ENCODE results near the gene PPIF.
"Not testable (repeated sequence)": the region's sequence is repeated elsewhere in the genome, so short reads cannot be mapped to it uniquely, and the experiment has no call there.

Gene PPIF

GRCh38 chr10:79332610-79333315 is 14.5 kb upstream of the PPIF start:
- DNase-seq, result not testable (repeated sequence)

GRCh38 chr10:79333513-79333912 is 13.8 kb upstream of the PPIF start:
- no peak for DNase-seq

- DNase-seq, result no peak
Measured at GRCh38 chr10:79334573-79334972, 12.7 kb upstream of the PPIF start.

- DNase-seq, result no peak
Measured at GRCh38 chr10:79335094-79335469, 12.2 kb upstream of the PPIF start.

- DNase-seq, result no peak
Measured at GRCh38 chr10:79335470-79336235, 11.6 kb upstream of the PPIF start.

GRCh38 chr10:79336276-79336675 is 11.0 kb upstream of the PPIF start:
- DNase-seq, result no peak

- DNase-seq, result no peak
Measured at GRCh38 chr10:79336739-79337138, 10.5 kb upstream of the PPIF start.

GRCh38 chr10:79337783-79338469 is 9.3 kb upstream of the PPIF start:
- not testable (repeated sequence) for DNase-seq

GRCh38 chr10:79339266-79339665 is 8.0 kb upstream of the PPIF start:
- no peak for DNase-seq

GRCh38 chr10:79340646-79341244 is 6.5 kb upstream of the PPIF start:
- DNase-seq, result no peak

- DNase-seq, result no peak
Measured at GRCh38 chr10:79342295-79342761, 4.9 kb upstream of the PPIF start.

GRCh38 chr10:79342811-79343561 is 4.3 kb upstream of the PPIF start:
- DNase-seq, result no peak

- no peak for DNase-seq
Measured at GRCh38 chr10:79344502-79345195, 2.6 kb upstream of the PPIF start.

- DNase-seq, result no peak
Measured at GRCh38 chr10:79345241-79346011, 1.8 kb upstream of the PPIF start.

GRCh38 chr10:79346012-79346340 is 1.3 kb upstream of the PPIF start:
- no peak for DNase-seq

GRCh38 chr10:79346388-79347225 is 662 bp upstream of the PPIF start:
- no peak for DNase-seq

GRCh38 chr10:79347894-79348639 is 798 bp downstream of the PPIF start:
- DNase-seq, result peak; percentile 82

- no peak for DNase-seq
Measured at GRCh38 chr10:79348640-79348988, 1.3 kb downstream of the PPIF start.

GRCh38 chr10:79349072-79349491 is 1.8 kb downstream of the PPIF start:
- DNase-seq, result no peak

All from CD4-positive, alpha-beta T cell treated with Interleukin-12 subunit alpha and Interleukin-12 subunit beta, for 1 hour (primary cell).